ENCODE results near the gene FAM162B. TPM values are rescaled to one million over a fixed set of nuclear protein-coding genes. Genes with fewer than 3 reads are reported as not detected.

Gene FAM162B
- total RNA-seq, 1 experiment from 2014 or later: not detected

Other genes with a start within 250 kb of the FAM162B start
- gene TRAPPC3L, start 220.0 kb downstream of the FAM162B start, total RNA-seq (2021; ENCODE audit: unreplicated experiment): not detected
- not detected for gene CALHM4, start 212.0 kb downstream of the FAM162B start, total RNA-seq (2021; ENCODE audit: unreplicated experiment)
- 68.0 TPM for gene RWDD1, start 194.2 kb downstream of the FAM162B start, total RNA-seq (2021; ENCODE audit: unreplicated experiment)
- 0.44 TPM for gene RSPH4A, start 149.2 kb downstream of the FAM162B start, total RNA-seq (2021; ENCODE audit: unreplicated experiment)
- 26.0 TPM for gene ZUP1, start 97.0 kb downstream of the FAM162B start, total RNA-seq (2021; ENCODE audit: unreplicated experiment)
- gene KPNA5, start 84.5 kb downstream of the FAM162B start, total RNA-seq (2021; ENCODE audit: unreplicated experiment): 16.2 TPM
- gene GPRC6A, start 63.4 kb upstream of the FAM162B start, total RNA-seq (2021; ENCODE audit: unreplicated experiment): not detected
- gene RFX6, start 111.5 kb upstream of the FAM162B start, total RNA-seq (2021; ENCODE audit: unreplicated experiment): not detected